Endothelial cell of umbilical vein (primary cell): ENCODE measurements around the gene UAP1L1. TPM values are rescaled to one million over a fixed set of nuclear protein-coding genes. Genes with fewer than 3 reads are reported as not detected.

ENCODE experiments used
- BruUV-seq: library from RNA; stranded (reverse); fragments of 400-500 nt; replicated peaks from 2 replicates; lab custom pipeline; 2021; lab: Mats Ljungman, UMichigan
- CTCF ChIA-PET: fragments of 300-600, 350-600 bp; sonication (Branson Sonifier 250); formaldehyde crosslinking; loops from one replicate; lab custom pipeline; 2021; ENCODE audit warnings: antibody characterized with exemption, inconsistent platforms; lab: Charles Lee
- POLR2A ChIA-PET: fragments of 300-600, 350-600 bp; sonication (Branson Sonifier 250); formaldehyde crosslinking; loops from one replicate; lab custom pipeline; 2021; ENCODE audit warnings: antibody characterized with exemption, inconsistent platforms; lab: Charles Lee
- DNase-seq: peaks from one replicate; pipeline ENCODE4 v3.0.0-alpha.2; 2011; ENCODE audit warnings: low read depth, low spot score
- FAIRE-seq: peaks from 2 replicates; lab custom pipeline; 2011; peaks lifted over from hg19 to GRCh38; lab: Jason Lieb, UNC
- H2AFZ ChIP-seq: 2 replicates; pipeline ENCODE4 v1.6.0; 2012; ENCODE audit warnings: low read depth, low read length, control low read depth, inconsistent platforms
- H3K27ac ChIP-seq: 2 replicates; pipeline ENCODE4 v1.5.1; 2011; ENCODE audit warnings: low read depth, mild to moderate bottlenecking, control low read depth, low read length, moderate library complexity; ENCODE audit not compliant: insufficient read depth
- H3K27me3 ChIP-seq, 2 experiments: 2 replicates each; pipeline versions ENCODE4 v1.6.0 to v1.6.1; 2011; ENCODE audit warnings: low read length in 2 of 2, mixed read lengths in 1 of 2; ENCODE audit not compliant: control insufficient read depth in 2 of 2, insufficient read depth in 2 of 2
- H3K36me3 ChIP-seq, 2 experiments: 2 replicates in 1 of 2; 3 replicates in 1 of 2; pipeline ENCODE4 v1.5.1; 2011; ENCODE audit warnings: low read length in 2 of 2, mild to moderate bottlenecking in 1 of 2, moderate library complexity in 1 of 2; ENCODE audit not compliant: control insufficient read depth in 2 of 2, insufficient read depth in 2 of 2; ENCODE audit errors: extremely low read depth in 1 of 2
- H3K4me1 ChIP-seq: 3 replicates; pipeline ENCODE4 v1.5.1; 2011; ENCODE audit warnings: mild to moderate bottlenecking, low read length; ENCODE audit not compliant: control insufficient read depth, insufficient read depth; ENCODE audit errors: extremely low read depth
- H3K4me2 ChIP-seq: 2 replicates; pipeline ENCODE4 v1.6.1; 2011; ENCODE audit warnings: low read length, control low read depth, mixed read lengths; ENCODE audit not compliant: insufficient read depth
- H3K4me3 ChIP-seq, 3 experiments: fragments of 200-600 bp in 1 of 3; sonication (generic), shearing (Covaris generic) in 1 of 3; replicated peaks in 1 of 3; 2 replicates each; pipeline ENCODE4 v1.5.1; 2011 to 2016; ENCODE audit warnings: control low read depth in 3 of 3, low read length in 3 of 3, mild to moderate bottlenecking in 2 of 3, inconsistent platforms in 1 of 3, low read depth in 1 of 3, moderate library complexity in 1 of 3; ENCODE audit not compliant: insufficient read depth in 1 of 3
- H3K79me2 ChIP-seq: 2 replicates; pipeline ENCODE4 v1.6.0; 2012; ENCODE audit warnings: low read length, inconsistent platforms; ENCODE audit not compliant: control insufficient read depth, insufficient read depth
- H3K9ac ChIP-seq: replicated peaks from 2 replicates; pipeline ENCODE3; 2011; ENCODE audit warnings: low read length, control low read depth; ENCODE audit not compliant: insufficient read depth; ENCODE audit errors: extremely low read depth
- H3K9me1 ChIP-seq: replicated peaks from 3 replicates; pipeline ENCODE4 v1.6.0; 2011; ENCODE audit warnings: mild to moderate bottlenecking, low read length; ENCODE audit not compliant: control insufficient read depth, insufficient read depth; ENCODE audit errors: extremely low read depth
- H3K9me3 ChIP-seq: replicated peaks from 2 replicates; pipeline ENCODE4 v1.5.1; 2012; ENCODE audit warnings: low read length, inconsistent platforms; ENCODE audit not compliant: control insufficient read depth, insufficient read depth
- H4K20me1 ChIP-seq: replicated peaks from 2 replicates; pipeline ENCODE3; 2011; ENCODE audit warnings: mild to moderate bottlenecking, low read length; ENCODE audit not compliant: control insufficient read depth, insufficient read depth; ENCODE audit errors: extremely low read depth
- EZH2 ChIP-seq: IDR thresholded peaks from 2 replicates; pipeline ENCODE4 v1.6.1; 2012; ENCODE audit warnings: borderline replicate concordance, low read depth, mild to moderate bottlenecking, moderate library complexity, low read length, inconsistent platforms; ENCODE audit not compliant: severe bottlenecking
- FOS ChIP-seq: IDR thresholded peaks from 2 replicates; pipeline ENCODE4 v1.6.1; 2011; ENCODE audit warnings: mild to moderate bottlenecking, low read length, moderate library complexity, borderline replicate concordance; ENCODE audit not compliant: insufficient read depth
- GATA2 ChIP-seq: IDR thresholded peaks from 2 replicates; pipeline ENCODE4 v1.7.0; 2011; ENCODE audit warnings: low read depth, mild to moderate bottlenecking, moderate library complexity, mixed read lengths, low read length; ENCODE audit not compliant: insufficient read length, insufficient read depth
- JUN ChIP-seq: IDR thresholded peaks from 2 replicates; pipeline ENCODE4 v1.6.1; 2011; ENCODE audit warnings: borderline replicate concordance, low read depth; ENCODE audit not compliant: insufficient read length, insufficient read depth
- MAX ChIP-seq: IDR thresholded peaks from 2 replicates; pipeline ENCODE4 v1.6.1; 2011; ENCODE audit not compliant: insufficient read depth, insufficient read length
- MYC ChIP-seq: IDR thresholded peaks from one replicate; pipeline ENCODE4 v1.6.1; 2011; ENCODE audit warnings: mild to moderate bottlenecking, low read depth, low read length
- POLR2A ChIP-seq: IDR thresholded peaks from 2 replicates; pipeline ENCODE4 v1.6.1; 2012; ENCODE audit warnings: low read depth, mild to moderate bottlenecking, control low read depth, low read length
- POLR2AphosphoS5 ChIP-seq: IDR thresholded peaks from 2 replicates; pipeline ENCODE4 v1.6.1; 2012; ENCODE audit warnings: low read depth, mild to moderate bottlenecking, control low read depth, low read length, moderate library complexity; ENCODE audit not compliant: insufficient read depth
- dilution Hi-C: fragments of 300-500 bp; cut with MboI; formaldehyde crosslinking; loops from one replicate; pipeline ENCODE4 v1.15.0; 2019; ENCODE audit warnings: low sequenced_read_pairs; ENCODE audit not compliant: extremely low pct_ligation_motif_present
- intact Hi-C: fragments of 100-400 bp; cut with micrococcal nuclease; formaldehyde crosslinking; loops from one replicate; pipeline ENCODE4 v1.10.0; 2022
- polyA plus RNA-seq, 4 experiments: library from polyadenylated mRNA; depleted of rRNA in 3 of 4; stranded (reverse) in 3 of 4; unstranded in 1 of 4; fragments of >200 nt; gene quantifications; 2 replicates each; pipeline versions ENCODE4 v1.2.1 to v1.2.3, GENCODE V29; 2011 to 2012; ENCODE audit warnings: missing spikeins in 1 of 4
- total RNA-seq: library from RNA; stranded (reverse); gene quantifications from 2 replicates; pipeline ENCODE4 v1.2.3, GENCODE V29; 2021
- TF ChIP-seq, protein P1 (sequence below), 2 donors: IDR thresholded peaks; 1 replicate in 1 of 2; 2 replicates in 1 of 2; pipeline ENCODE4 v1.5.1; 2011; ENCODE audit warnings: low read length in 2 of 2, mild to moderate bottlenecking in 2 of 2, moderate library complexity in 2 of 2, control low read depth in 1 of 2, inconsistent platforms in 1 of 2, low read depth in 1 of 2; ENCODE audit not compliant: insufficient read depth in 1 of 2; ENCODE audit errors: extremely low read depth in 1 of 2

Gene UAP1L1
- total and polyA plus RNA-seq, 2 donors (not counting 3 experiments of a cell fraction or from before 2014, with no cell fraction given), result 26.0 to 41.7 TPM

DNA sequence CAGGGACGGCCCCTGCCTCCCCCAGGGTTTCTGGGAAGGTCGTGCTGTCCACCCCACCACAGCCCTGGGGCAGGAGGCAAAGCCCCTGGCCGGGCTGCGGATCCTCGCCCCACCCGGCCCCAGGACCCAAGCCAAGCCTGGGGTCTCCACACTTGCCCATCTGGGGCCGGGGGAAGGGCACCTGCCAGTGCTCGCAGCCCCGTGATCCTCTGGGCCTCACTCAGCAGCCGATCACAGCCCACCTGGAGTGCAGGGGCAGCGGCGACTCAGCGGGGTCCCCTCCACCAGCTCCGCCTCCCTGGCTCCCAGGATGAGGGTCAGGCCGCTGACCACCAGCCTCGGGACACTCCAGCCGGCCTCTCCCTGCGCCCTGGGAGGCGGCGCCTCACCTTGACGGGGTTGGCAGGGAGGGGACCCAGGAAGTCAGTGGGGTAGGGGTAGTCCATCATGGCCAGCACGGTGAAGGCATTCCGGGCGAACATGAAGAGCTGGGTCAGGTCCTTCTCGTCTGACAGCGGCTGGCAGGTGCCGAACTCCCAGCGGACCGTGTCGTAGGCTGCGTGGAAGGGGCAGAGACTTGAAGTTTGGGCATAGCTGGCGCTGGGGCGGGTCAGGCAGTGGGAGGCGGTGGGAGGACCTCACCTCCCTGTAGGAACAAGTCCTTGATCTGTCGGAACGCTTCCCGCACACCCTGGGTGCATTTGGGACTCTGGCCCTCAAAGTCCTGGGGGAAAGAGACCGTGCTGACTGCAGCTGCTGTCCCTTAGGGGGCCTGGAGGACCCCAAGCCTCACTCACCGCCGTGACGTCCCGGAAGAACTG, 35.5 kb downstream of the UAP1L1 start:
- intact Hi-C loops, result no loop called here
- ChIA-PET POLR2A (interaction anchor here (0.6 kb wide), 1 partner anchor 91 kb away, joined by 7 read pairs; no protein-coding TSS in a partner anchor), CTCF (interaction anchor here (1.1 to 1.7 kb wide), 2 partner anchors 115 to 124 kb away, joined by 3 to 7 read pairs; partner anchors contain the start of gene RNF224)
- Histone ChIP-seq H3K79me2 (no peaks in the 10 kb centered on the region), H4K20me1 (no peaks in the 10 kb centered on the region), H3K9me1 (no peaks in the 10 kb centered on the region), H3K27me3 (no peaks in the 10 kb centered on the region), H3K9ac (no peak overlapping the region), H3K9me3 (no peaks in the 10 kb centered on the region), H2AFZ (no peak overlapping the region), H3K36me3 (peaks cover 0 to 25% of the 10 kb centered on the region in 2 experiments), H3K4me3 (no peak overlapping the region), H3K4me1 (peaks cover 4% of the 10 kb centered on the region), H3K4me2 (no peak overlapping the region), H3K27ac (no peak overlapping the region)
- FAIRE-seq, result no peak
- dilution Hi-C loops, result no loop called here
- DNase-seq, result no peak
- no TSS peak for BruUV-seq
- TF ChIP-seq FOS (no peak), MAX (no peak), POLR2A (no peak), POLR2AphosphoS5 (no peak), MYC (no peak), JUN (no peak), EZH2 (no peak), GATA2 (no peak)
- TF ChIP-seq, protein P1, sequence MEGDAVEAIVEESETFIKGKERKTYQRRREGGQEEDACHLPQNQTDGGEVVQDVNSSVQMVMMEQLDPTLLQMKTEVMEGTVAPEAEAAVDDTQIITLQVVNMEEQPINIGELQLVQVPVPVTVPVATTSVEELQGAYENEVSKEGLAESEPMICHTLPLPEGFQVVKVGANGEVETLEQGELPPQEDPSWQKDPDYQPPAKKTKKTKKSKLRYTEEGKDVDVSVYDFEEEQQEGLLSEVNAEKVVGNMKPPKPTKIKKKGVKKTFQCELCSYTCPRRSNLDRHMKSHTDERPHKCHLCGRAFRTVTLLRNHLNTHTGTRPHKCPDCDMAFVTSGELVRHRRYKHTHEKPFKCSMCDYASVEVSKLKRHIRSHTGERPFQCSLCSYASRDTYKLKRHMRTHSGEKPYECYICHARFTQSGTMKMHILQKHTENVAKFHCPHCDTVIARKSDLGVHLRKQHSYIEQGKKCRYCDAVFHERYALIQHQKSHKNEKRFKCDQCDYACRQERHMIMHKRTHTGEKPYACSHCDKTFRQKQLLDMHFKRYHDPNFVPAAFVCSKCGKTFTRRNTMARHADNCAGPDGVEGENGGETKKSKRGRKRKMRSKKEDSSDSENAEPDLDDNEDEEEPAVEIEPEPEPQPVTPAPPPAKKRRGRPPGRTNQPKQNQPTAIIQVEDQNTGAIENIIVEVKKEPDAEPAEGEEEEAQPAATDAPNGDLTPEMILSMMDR (IDR thresholded peaks at IDR 0.05; ENCODE audit: extremely low read depth in 1 of 2, insufficient read depth in 1 of 2, low read depth in 1 of 2, low read length in 2 of 2), result no peak
